Activated naive CD4-positive, alpha-beta T cell treated with anti-CD3 and anti-CD28 coated beads for 36 hours (primary cell): ENCODE measurements around the gene SLC9A9. TPM values are rescaled to one million over a fixed set of nuclear protein-coding genes. Genes with fewer than 3 reads are reported as not detected.

Experiments
- CTCF ChIA-PET: fragments of 350-600 bp; sonication (Branson Sonifier 250); formaldehyde crosslinking; loops from one replicate; lab custom pipeline; 2021; ENCODE audit warnings: antibody characterized with exemption; lab: Charles Lee
- DNase-seq: peaks from one replicate; pipeline ENCODE4 v3.0.0-alpha.2; 2020
- H3K27ac Mint-ChIP-seq: one replicate; pipeline ENCODE4 v1.8.0; 2021; ENCODE audit warnings: mild to moderate bottlenecking, mixed read lengths
- H3K27me3 Mint-ChIP-seq: one replicate; pipeline ENCODE4 v1.8.0; 2021; ENCODE audit warnings: low read depth, mixed read lengths
- H3K36me3 Mint-ChIP-seq: one replicate; pipeline ENCODE4 v1.8.0; 2021; ENCODE audit warnings: low read depth, mixed read lengths
- H3K4me1 Mint-ChIP-seq: one replicate; pipeline ENCODE4 v1.8.0; 2021; ENCODE audit warnings: low read depth, mixed read lengths
- H3K4me3 Mint-ChIP-seq: one replicate; pipeline ENCODE4 v1.8.0; 2021; ENCODE audit warnings: mild to moderate bottlenecking, moderate library complexity, mixed read lengths
- H3K9me3 Mint-ChIP-seq: one replicate; pipeline ENCODE4 v1.8.0; 2021; ENCODE audit warnings: mixed read lengths
- intact Hi-C: fragments of 100-400 bp; cut with micrococcal nuclease; formaldehyde crosslinking; loops from one replicate; pipeline ENCODE4 v1.15.1; 2023
- total RNA-seq, 2 experiments: library from RNA; stranded (reverse); gene quantifications; one replicate each; pipeline ENCODE4 v1.2.3, GENCODE V29; 2021

The SLC9A9 gene
- total RNA-seq, 2 experiments from 2014 or later, result 0.33 to 0.49 TPM

DNA sequence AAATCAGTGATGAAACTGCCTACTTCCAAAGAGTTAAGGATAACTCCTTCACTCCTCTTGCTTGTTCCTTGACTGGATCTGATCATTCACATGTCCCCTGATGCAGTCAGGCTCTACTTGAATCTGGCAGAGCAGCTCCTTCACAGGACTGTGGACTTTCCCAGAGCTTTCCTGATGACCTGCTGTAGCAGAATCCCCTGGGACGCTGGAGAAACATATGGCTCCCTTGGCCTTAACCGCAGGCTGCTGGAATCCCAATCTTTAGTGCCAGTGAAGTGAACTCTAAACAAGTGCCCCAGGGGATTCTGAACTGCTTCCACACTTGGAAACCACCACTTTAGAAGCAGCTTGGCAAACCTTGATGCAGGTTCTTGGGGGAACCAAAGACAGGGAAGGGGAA lies 510.9 kb downstream of the SLC9A9 start:
- H3K4me3 Mint-ChIP-seq, result no peak overlapping the region
- CTCF ChIA-PET, result interaction anchor here (0.5 kb wide), 1 partner anchor 243 kb away, joined by 3 read pairs; no protein-coding TSS in a partner anchor
- intact Hi-C loops, result no loop called here
- DNase-seq, result no peak
- H3K36me3 Mint-ChIP-seq, result no peaks in the 10 kb centered on the region
- no peaks in the 10 kb centered on the region for H3K9me3 Mint-ChIP-seq
- H3K4me1 Mint-ChIP-seq, result no peaks in the 10 kb centered on the region
- no peaks in the 10 kb centered on the region for H3K27me3 Mint-ChIP-seq
- H3K27ac Mint-ChIP-seq, result no peak overlapping the region

DNA sequence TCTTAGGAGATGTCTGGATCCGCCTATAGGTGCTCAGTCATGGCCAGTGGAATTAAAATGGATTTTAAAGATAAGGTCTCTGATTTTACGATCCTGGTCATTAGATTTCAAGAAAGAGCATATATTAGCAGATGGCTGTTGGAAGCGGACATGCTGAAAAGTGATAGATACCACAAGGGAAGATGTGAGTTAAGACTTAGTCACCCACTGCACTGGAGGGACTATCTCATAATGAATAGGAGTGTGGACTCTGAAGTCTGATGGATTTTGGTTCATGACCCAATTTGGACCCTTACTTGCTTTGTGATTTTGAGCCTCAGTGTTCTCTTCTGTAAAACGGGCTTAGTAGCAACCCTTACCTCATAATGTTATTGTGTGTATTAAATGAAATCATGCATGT lies 514.0 kb downstream of the SLC9A9 start:
- Mint-ChIP-seq H3K27me3 (no peaks in the 10 kb centered on the region), H3K4me1 (no peaks in the 10 kb centered on the region), H3K27ac (no peak overlapping the region), H3K4me3 (no peak overlapping the region), H3K9me3 (no peaks in the 10 kb centered on the region), H3K36me3 (no peaks in the 10 kb centered on the region)
- no peak for DNase-seq
- intact Hi-C loops, result no loop called here
- CTCF ChIA-PET, result no interaction called here

DNA sequence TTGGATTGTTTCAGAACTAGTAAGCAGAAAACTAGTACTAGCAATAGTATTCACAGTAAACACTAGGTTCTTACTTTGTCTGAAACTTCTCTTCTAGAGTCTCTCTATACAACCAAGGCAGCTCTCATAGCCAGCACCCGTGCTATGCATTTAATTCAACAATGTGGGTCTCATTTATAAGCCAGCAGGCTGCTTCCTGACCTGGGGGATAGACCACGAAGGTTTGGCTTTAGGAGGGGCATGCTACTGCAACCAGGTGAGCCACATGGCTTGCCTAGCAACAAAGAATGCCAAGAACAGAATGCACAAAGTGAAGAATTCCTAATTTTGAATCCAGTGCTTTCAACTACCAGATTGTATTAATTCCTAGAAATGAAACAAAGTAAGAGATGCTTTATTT lies 514.9 kb downstream of the SLC9A9 start:
- no peaks in the 10 kb centered on the region for H3K9me3 Mint-ChIP-seq
- DNase-seq, result no peak
- CTCF ChIA-PET, result interaction anchor here (0.5 kb wide), 1 partner anchor 101 kb away, joined by 3 read pairs; no protein-coding TSS in a partner anchor
- H3K27me3 Mint-ChIP-seq, result no peaks in the 10 kb centered on the region
- H3K36me3 Mint-ChIP-seq, result no peaks in the 10 kb centered on the region
- H3K4me3 Mint-ChIP-seq, result no peak overlapping the region
- no peak overlapping the region for H3K27ac Mint-ChIP-seq
- intact Hi-C loops, result no loop called here
- H3K4me1 Mint-ChIP-seq, result no peaks in the 10 kb centered on the region

DNA sequence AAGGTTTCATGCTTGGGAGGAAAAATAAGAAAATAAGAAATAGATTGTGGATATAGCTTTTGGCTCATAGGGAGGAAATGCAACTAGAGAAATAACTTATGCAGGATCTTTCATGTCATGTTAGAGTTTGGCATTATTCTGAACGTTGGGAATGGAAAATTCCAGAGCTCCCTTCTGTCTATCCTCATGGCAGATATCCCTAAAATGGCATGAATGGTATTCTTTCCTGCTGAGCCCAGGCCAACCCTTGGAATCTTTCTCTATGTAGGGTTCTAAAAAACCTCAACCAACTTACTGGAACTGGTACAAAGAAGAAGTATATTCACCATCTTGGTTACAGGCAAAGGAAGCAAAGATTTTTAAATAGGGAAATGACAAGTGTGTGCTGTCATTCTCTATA lies 516.2 kb downstream of the SLC9A9 start:
- H3K9me3 Mint-ChIP-seq, result no peaks in the 10 kb centered on the region
- H3K36me3 Mint-ChIP-seq, result no peaks in the 10 kb centered on the region
- no peaks in the 10 kb centered on the region for H3K27me3 Mint-ChIP-seq
- DNase-seq, result no peak
- CTCF ChIA-PET, result interaction anchor here (0.6 kb wide), 1 partner anchor 167 kb away, joined by 3 read pairs; no protein-coding TSS in a partner anchor
- no peak overlapping the region for H3K4me3 Mint-ChIP-seq
- intact Hi-C loops, result no loop called here
- H3K4me1 Mint-ChIP-seq, result peaks cover 6% of the 10 kb centered on the region
- H3K27ac Mint-ChIP-seq, result no peak overlapping the region

DNA sequence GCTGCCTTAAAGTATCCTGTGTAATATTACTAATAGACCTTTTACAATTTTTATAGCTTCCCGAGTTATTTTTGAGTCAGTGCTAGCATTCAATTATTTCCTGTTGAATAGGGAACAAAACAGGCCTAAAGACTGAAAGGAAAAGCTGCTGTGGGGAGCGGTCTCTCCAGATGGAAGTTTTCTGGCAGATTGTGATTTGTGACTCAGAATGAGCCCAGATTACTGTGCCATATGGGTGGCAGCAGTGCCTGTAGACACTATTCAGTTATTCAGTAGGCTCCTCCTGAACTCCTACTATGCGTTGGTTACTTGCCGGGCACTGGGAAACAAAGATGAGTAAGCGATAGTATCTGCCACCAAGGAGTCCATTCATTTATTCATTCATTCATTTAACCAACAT lies 516.9 kb downstream of the SLC9A9 start:
- no peak for DNase-seq
- no peak overlapping the region for H3K27ac Mint-ChIP-seq
- H3K36me3 Mint-ChIP-seq, result no peaks in the 10 kb centered on the region
- intact Hi-C loops, result no loop called here
- no peaks in the 10 kb centered on the region for H3K27me3 Mint-ChIP-seq
- CTCF ChIA-PET, result interaction anchor here (0.6 kb wide), 1 partner anchor 166 kb away, joined by 3 read pairs; no protein-coding TSS in a partner anchor
- H3K4me1 Mint-ChIP-seq, result peaks cover 12% of the 10 kb centered on the region
- no peaks in the 10 kb centered on the region for H3K9me3 Mint-ChIP-seq
- no peak overlapping the region for H3K4me3 Mint-ChIP-seq

DNA sequence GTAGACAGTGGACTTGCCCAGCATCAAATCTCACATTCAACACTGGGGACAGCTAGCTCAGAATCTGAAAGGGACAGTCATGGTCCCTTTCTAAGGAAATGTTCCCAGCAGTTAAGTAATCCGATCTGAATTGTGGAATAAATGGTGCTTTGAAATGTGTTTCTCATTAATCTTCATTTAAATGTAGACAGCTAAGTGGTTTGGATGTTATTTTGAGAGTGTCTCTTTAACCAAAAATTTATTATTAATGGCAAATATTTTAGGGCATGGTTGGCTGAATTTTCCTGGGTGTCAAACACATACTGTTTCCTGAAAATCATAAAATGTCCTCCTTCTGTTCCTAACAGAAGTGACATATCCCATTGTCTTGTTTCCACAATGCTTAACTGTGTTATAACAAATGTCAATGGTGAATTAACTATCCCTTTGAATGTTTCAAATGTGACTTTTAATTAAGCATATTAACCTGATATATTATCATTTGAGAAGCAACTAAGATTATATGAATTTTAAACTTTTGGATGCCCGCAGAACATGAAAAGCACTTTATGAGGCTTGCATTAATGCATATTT lies 517.9 kb downstream of the SLC9A9 start:
- DNase-seq, result no peak
- peaks cover 12% of the 10 kb centered on the region for H3K4me1 Mint-ChIP-seq
- H3K4me3 Mint-ChIP-seq, result no peak overlapping the region
- H3K9me3 Mint-ChIP-seq, result no peaks in the 10 kb centered on the region
- CTCF ChIA-PET, result interaction anchor here (1.4 kb wide), 1 partner anchor 18 kb away, joined by 3 read pairs; no protein-coding TSS in a partner anchor
- intact Hi-C loops, result no loop called here
- H3K27ac Mint-ChIP-seq, result no peak overlapping the region
- H3K36me3 Mint-ChIP-seq, result no peaks in the 10 kb centered on the region
- H3K27me3 Mint-ChIP-seq, result no peaks in the 10 kb centered on the region

DNA sequence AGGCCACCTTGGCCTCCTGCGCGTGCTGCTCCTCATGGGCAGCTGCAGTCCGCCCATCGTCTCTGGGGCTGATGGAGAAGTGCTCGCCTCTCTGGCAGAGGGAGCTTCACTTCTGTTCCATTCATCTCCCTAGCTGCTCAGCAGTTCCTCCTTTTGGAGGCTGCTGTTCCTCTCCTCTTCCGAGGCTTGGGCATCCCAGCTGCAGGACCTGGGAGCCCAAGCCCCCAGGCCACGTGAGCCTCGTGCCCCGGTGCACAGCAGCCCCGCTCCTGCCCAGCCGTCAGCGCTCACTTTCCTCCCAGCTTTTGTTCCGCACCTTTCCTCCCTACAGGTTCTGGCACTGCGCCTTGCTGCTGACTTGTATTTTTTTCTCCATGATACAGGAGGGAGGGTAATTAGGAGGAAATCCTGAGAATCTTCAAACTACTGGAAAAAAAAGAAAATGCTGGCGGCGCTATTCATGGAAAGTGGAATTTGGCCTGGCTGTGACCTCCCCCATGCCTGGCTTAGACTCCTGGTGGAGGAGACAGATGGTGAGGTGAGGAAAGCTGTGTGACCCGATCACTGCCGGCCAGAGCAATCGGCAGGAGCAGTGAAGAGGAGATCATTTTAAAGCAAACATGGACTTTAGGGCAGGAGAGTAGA lies 518.6 kb downstream of the SLC9A9 start:
- intact Hi-C loops, result no loop called here
- Mint-ChIP-seq H3K4me1 (peaks cover 12% of the 10 kb centered on the region), H3K9me3 (no peaks in the 10 kb centered on the region), H3K4me3 (no peak overlapping the region), H3K27ac (no peak overlapping the region), H3K36me3 (no peaks in the 10 kb centered on the region), H3K27me3 (no peaks in the 10 kb centered on the region)
- CTCF ChIA-PET, result interaction anchor here (1.4 kb wide), 1 partner anchor 19 kb away, joined by 3 read pairs; no protein-coding TSS in a partner anchor
- DNase-seq, result no peak

DNA sequence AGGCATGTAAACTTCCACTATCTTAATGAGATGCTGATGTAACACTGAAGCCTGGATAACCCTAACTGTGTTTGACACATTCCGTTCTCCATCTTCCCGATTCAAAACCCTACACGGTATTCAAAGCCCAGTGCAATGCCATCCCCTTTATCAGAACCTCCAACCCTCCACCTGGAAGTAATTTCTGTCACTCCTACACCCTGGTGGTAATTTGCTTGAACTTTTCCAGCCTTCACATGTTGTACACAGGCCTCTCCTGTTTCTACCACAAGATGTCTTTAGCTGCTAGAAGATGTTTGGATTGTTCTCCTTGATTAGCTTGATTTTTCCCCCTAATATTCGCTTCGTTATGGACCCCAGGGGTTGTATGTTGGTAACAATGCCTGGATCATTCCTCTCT lies 519.8 kb downstream of the SLC9A9 start:
- Mint-ChIP-seq H3K27ac (no peak overlapping the region), H3K9me3 (no peaks in the 10 kb centered on the region), H3K4me1 (peaks cover 12% of the 10 kb centered on the region), H3K36me3 (no peaks in the 10 kb centered on the region), H3K27me3 (no peaks in the 10 kb centered on the region), H3K4me3 (no peak overlapping the region)
- intact Hi-C loops, result no loop called here
- DNase-seq, result no peak
- CTCF ChIA-PET, result no interaction called here

DNA sequence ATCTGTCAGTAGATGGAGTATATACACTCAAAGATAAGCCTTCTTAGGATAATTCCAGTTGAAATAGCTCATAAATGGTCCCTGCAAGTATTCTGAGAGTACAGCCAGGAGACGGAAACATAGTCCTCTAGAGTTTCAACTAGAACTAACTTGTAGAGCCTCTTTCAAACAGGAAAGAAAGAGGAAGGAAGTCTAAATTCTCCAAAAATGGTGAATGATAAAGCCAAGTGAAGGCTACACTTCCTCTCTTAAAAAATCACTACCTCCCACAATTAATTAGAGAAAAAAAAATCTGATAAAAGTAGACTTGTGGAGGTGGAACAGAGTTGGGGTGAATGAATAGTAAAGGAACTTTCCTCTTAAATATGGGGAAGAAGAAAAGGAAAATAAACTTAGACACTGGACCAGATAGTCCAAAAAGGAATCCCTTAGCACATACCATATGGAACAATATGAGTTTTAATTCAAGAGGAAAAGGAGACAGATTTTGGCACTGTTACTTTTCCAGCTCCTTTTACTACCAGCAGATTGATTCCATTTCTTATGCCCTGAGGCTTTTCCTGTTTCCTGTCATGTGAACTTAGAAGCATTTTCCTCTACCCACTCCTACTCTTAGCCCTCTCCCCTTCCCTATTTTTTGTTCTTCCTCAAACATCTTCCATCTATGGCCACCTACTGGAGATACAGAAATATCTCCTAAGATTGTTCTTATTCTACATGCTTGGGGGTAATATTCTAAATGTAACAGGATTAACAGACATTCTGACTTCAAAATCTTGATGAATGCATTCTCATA lies 521.1 kb downstream of the SLC9A9 start:
- no peak overlapping the region for H3K4me3 Mint-ChIP-seq
- intact Hi-C loops, result loop anchor here (2.0 kb wide), 1 partner anchor 206 kb away; no protein-coding TSS in a partner anchor
- H3K36me3 Mint-ChIP-seq, result no peaks in the 10 kb centered on the region
- peaks cover 12% of the 10 kb centered on the region for H3K4me1 Mint-ChIP-seq
- H3K9me3 Mint-ChIP-seq, result no peaks in the 10 kb centered on the region
- no peak overlapping the region for H3K27ac Mint-ChIP-seq
- no peaks in the 10 kb centered on the region for H3K27me3 Mint-ChIP-seq
- no peak for DNase-seq
- CTCF ChIA-PET, result no interaction called here

DNA sequence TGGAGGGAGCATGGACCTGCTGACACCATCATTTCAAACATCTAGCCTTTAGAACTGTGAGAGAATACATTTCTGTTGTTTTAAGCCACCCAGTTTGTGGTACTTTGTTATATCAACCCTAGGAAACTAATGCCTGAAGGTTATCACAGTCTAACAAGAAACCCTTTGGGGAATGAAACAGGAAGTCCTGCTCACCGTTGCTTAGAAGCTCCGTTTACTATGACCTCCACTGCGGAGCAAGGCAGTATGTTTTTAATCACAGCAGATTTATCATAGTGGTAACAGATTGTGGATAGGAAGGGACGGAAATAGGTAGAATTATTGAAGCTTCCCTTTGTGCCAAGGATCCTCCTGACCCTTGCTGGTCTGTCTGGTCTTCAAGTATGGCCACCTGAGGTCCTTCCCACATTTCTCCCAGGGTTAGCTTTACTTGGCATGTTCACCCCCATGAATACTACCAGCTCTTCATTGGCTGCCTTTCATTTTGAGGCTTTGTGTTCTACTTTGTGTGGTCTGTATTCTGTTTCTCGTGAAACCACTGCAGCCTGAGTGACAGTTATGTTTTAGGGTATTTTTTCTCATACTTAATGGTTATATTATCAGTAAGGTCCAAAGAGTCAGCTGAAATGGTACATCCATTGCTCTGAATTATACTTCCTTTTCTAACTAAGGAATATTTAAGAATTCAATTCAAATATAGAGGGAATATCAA lies 527.1 kb downstream of the SLC9A9 start:
- H3K27ac Mint-ChIP-seq, result no peak overlapping the region
- no peaks in the 10 kb centered on the region for H3K36me3 Mint-ChIP-seq
- H3K4me3 Mint-ChIP-seq, result no peak overlapping the region
- H3K27me3 Mint-ChIP-seq, result no peaks in the 10 kb centered on the region
- intact Hi-C loops, result no loop called here
- H3K4me1 Mint-ChIP-seq, result no peaks in the 10 kb centered on the region
- H3K9me3 Mint-ChIP-seq, result no peaks in the 10 kb centered on the region
- CTCF ChIA-PET, result interaction anchor here (1.4 kb wide), 1 partner anchor 200 kb away, joined by 4 read pairs; no protein-coding TSS in a partner anchor
- no peak for DNase-seq

DNA sequence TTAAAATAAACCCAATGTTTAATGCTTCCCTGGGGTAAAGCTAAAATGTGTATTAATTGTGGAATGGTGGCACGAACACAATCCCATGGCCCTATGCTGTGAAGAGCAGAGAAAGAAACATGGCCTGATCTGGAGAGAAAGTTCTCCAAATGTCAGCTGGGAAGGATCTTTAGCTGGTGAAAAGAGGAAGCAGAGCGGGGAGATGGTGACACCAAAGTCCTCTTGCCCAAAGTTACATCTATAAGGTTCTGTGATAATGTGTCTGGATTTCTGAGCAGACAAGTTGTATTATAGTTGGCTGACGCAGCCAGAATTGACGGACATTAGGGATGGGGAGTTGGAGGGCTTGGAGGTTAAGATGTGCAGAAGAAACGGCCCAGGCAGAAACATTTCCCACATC lies 532.5 kb downstream of the SLC9A9 start:
- no peak overlapping the region for H3K27ac Mint-ChIP-seq
- no peak for DNase-seq
- intact Hi-C loops, result no loop called here
- H3K4me3 Mint-ChIP-seq, result no peak overlapping the region
- no peaks in the 10 kb centered on the region for H3K4me1 Mint-ChIP-seq
- H3K9me3 Mint-ChIP-seq, result no peaks in the 10 kb centered on the region
- H3K27me3 Mint-ChIP-seq, result no peaks in the 10 kb centered on the region
- H3K36me3 Mint-ChIP-seq, result no peaks in the 10 kb centered on the region
- CTCF ChIA-PET, result no interaction called here
